GM19438 (cell line): Measurements from ENCODE around the gene POLR3A.

Source experiments
- ATAC-seq: cut with Tn5 transposase; IDR thresholded peaks from one replicate; pipeline ENCODE4 v1.9.1; 2021; ENCODE audit warnings: low read depth; ENCODE audit not compliant: unreplicated experiment

The POLR3A gene

GRCh38 chr10:77983384-77984341 is 45.7 kb downstream of the POLR3A start:
- no peak for ATAC-seq

GRCh38 chr10:77981281-77981680 is 48.0 kb downstream of the POLR3A start:
- no peak for ATAC-seq

GRCh38 chr10:77979221-77979620 is 50.1 kb downstream of the POLR3A start:
- ATAC-seq, result no peak

- ATAC-seq, result no peak
These were observed 51.0 kb downstream of the POLR3A start for GRCh38 chr10:77978360-77978759.

- no peak for ATAC-seq
These were observed 51.4 kb downstream of the POLR3A start for GRCh38 chr10:77977934-77978333.

GRCh38 chr10:77977016-77977415 is 52.3 kb downstream of the POLR3A start:
- no peak for ATAC-seq

GRCh38 chr10:77975086-77975666 is 54.1 kb downstream of the POLR3A start:
- no peak for ATAC-seq

GRCh38 chr10:77974396-77975074 is 54.8 kb downstream of the POLR3A start:
- ATAC-seq, result no peak

GRCh38 chr10:77973276-77973675 is 56.0 kb downstream of the POLR3A start:
- no peak for ATAC-seq

- ATAC-seq, result no peak
These were observed 57.2 kb downstream of the POLR3A start for GRCh38 chr10:77972148-77972547.

GRCh38 chr10:77971804-77972144 is 57.5 kb downstream of the POLR3A start:
- no peak for ATAC-seq

- ATAC-seq, result no peak
These were observed 58.2 kb downstream of the POLR3A start for GRCh38 chr10:77970869-77971803.

- no peak for ATAC-seq
These were observed 60.2 kb downstream of the POLR3A start for GRCh38 chr10:77969114-77969513.

GRCh38 chr10:77967611-77968022 is 61.7 kb downstream of the POLR3A start:
- no peak for ATAC-seq

- ATAC-seq, result no peak
These were observed 64.0 kb downstream of the POLR3A start for GRCh38 chr10:77965294-77965693.

- no peak for ATAC-seq
These were observed 64.5 kb downstream of the POLR3A start for GRCh38 chr10:77964811-77965210.

- ATAC-seq, result no peak
These were observed 65.4 kb downstream of the POLR3A start for GRCh38 chr10:77963901-77964300.

GRCh38 chr10:77962350-77963146 is 66.8 kb downstream of the POLR3A start:
- ATAC-seq, result no peak

- no peak for ATAC-seq
These were observed 67.6 kb downstream of the POLR3A start for GRCh38 chr10:77961668-77962067.
